Gastrocnemius medialis (tissue), 4 donors: ENCODE measurements around the gene DCAF17. TPM values are rescaled to one million over a fixed set of nuclear protein-coding genes. Genes with fewer than 3 reads are reported as not detected.

Experiments used
- ATAC-seq, 2 donors: fragments of 150-250 bp; one replicate each; pipeline ENCODE4 v1.9.1; 2016
- DNase-seq, 2 donors: peaks; one replicate each; pipeline ENCODE4 v3.0.0-alpha.2; 2019
- H3K27ac ChIP-seq, 4 donors: fragments of 200-600 bp; sonication (generic); 1 replicate in 1 of 4; 2 replicates in 3 of 4; pipeline ENCODE4 v1.5.1; 2016 to 2018; ENCODE audit warnings: mild to moderate bottlenecking in 2 of 4, moderate library complexity in 1 of 4
- H3K27me3 ChIP-seq, 3 donors: fragments of 200-600 bp; sonication (generic) in 2 of 3; 1 replicate in 1 of 3; 2 replicates in 2 of 3; pipeline versions ENCODE4 v1.5.1 to v1.6.0; 2016 to 2019; ENCODE audit warnings: mild to moderate bottlenecking in 1 of 3, moderate library complexity in 1 of 3
- H3K36me3 ChIP-seq, 2 donors: fragments of 200-600 bp; sonication (generic) in 1 of 2; one replicate each; pipeline ENCODE4 v1.5.1; 2017 to 2018
- H3K4me1 ChIP-seq, 2 donors: fragments of 200-600 bp; sonication (generic) in 1 of 2; one replicate each; pipeline ENCODE4 v1.5.1; 2016 to 2017; ENCODE audit warnings: mild to moderate bottlenecking in 2 of 2
- H3K4me3 ChIP-seq, 4 donors: fragments of 200-600 bp; sonication (generic) in 3 of 4; 1 replicate in 1 of 4; 2 replicates in 3 of 4; pipeline ENCODE4 v1.5.1; 2016 to 2019; ENCODE audit warnings: mild to moderate bottlenecking in 2 of 4
- H3K9me3 ChIP-seq, 3 donors: fragments of 200-600 bp; sonication (generic) in 2 of 3; 1 replicate in 1 of 3; 2 replicates in 2 of 3; pipeline ENCODE4 v1.5.1; 2016 to 2019
- CTCF ChIP-seq, 5 experiments: fragments of 450-650 bp in 3 of 5; fragments of 200-600 bp in 2 of 5; sonication (generic) in 2 of 5; IDR thresholded peaks in 4 of 5; conservative IDR thresholded peaks in 1 of 5; 1 replicate in 4 of 5; 2 replicates in 1 of 5; pipeline ENCODE4 v1.5.1; 2016 to 2019; ENCODE audit warnings: antibody characterized with exemption in 5 of 5, mild to moderate bottlenecking in 3 of 5, moderate library complexity in 3 of 5
- POLR2A ChIP-seq, 2 donors: fragments of 450-650 bp; IDR thresholded peaks; one replicate each; pipeline ENCODE4 v1.6.1; 2017; ENCODE audit warnings: antibody characterized with exemption in 2 of 2, mild to moderate bottlenecking in 2 of 2, moderate library complexity in 2 of 2
- in situ Hi-C, 4 donors: fragments of 200-750 bp; cut with MboI; loops; one replicate each; pipeline versions ENCODE4 v1.15.0 to v1.8.0; 2017; ENCODE audit warnings: low sequenced_read_pairs in 4 of 4
- intact Hi-C: fragments of 100-400 bp; cut with DNase I; formaldehyde crosslinking; loops from one replicate; pipeline ENCODE4 v1.15.1; 2023; ENCODE audit warnings: low total_unique reads
- total RNA-seq, 4 donors: library from RNA; depleted of rRNA; stranded (reverse); fragments of >200 nt; gene quantifications; one replicate each; pipeline versions ENCODE4 v1.1.0 to v1.2.3, GENCODE V29; 2016

DCAF17 gene
- total RNA-seq, 4 donors from 2014 or later: 5.2 to 22.8 (median 8.9) TPM

GRCh38 chr2:171460537-171460936 lies 26.5 kb downstream of the DCAF17 start:
- peaks cover 2 to 18% of the 10 kb centered on the region in 2 donors for H3K36me3 ChIP-seq
- no peak overlapping the region for H3K27ac ChIP-seq
- TF ChIP-seq POLR2A (IDR thresholded peaks at IDR 0.05) (no peak), CTCF (IDR thresholded peaks at IDR 0.05 in 4 of 5, conservative IDR thresholded peaks at IDR 0.05 in 1 of 5) (no peak)
- no peaks in the 10 kb centered on the region for H3K4me1 ChIP-seq
- in situ Hi-C loops: no loop called here
- no peak for DNase-seq
- intact Hi-C loops: no loop called here
- H3K4me3 ChIP-seq: no peak overlapping the region
- H3K27me3 ChIP-seq: no peaks in the 10 kb centered on the region
- no peak for ATAC-seq
- H3K9me3 ChIP-seq: no peaks in the 10 kb centered on the region

GRCh38 chr2:171469176-171469575 lies 35.1 kb downstream of the DCAF17 start:
- Histone ChIP-seq H3K27ac (no peak overlapping the region), H3K9me3 (no peaks in the 10 kb centered on the region), H3K36me3 (peaks cover 4 to 55% of the 10 kb centered on the region in 2 donors), H3K4me1 (no peaks in the 10 kb centered on the region), H3K27me3 (no peaks in the 10 kb centered on the region), H3K4me3 (no peak overlapping the region)
- in situ Hi-C loops (no loop called here), intact Hi-C loops (no loop called here)
- DNase-seq (no peak), ATAC-seq (no peak)
- no peak for TF ChIP-seq CTCF (IDR thresholded peaks at IDR 0.05 in 4 of 5, conservative IDR thresholded peaks at IDR 0.05 in 1 of 5)
- no peak for TF ChIP-seq POLR2A (IDR thresholded peaks at IDR 0.05)

GRCh38 chr2:171470129-171470528 lies 36.1 kb downstream of the DCAF17 start:
- Histone ChIP-seq H3K27me3 (no peaks in the 10 kb centered on the region), H3K36me3 (peaks cover 4 to 64% of the 10 kb centered on the region in 2 donors), H3K4me3 (no peak overlapping the region), H3K27ac (no peak overlapping the region), H3K4me1 (no peaks in the 10 kb centered on the region), H3K9me3 (no peaks in the 10 kb centered on the region)
- TF ChIP-seq POLR2A (IDR thresholded peaks at IDR 0.05) (no peak), CTCF (IDR thresholded peaks at IDR 0.05 in 4 of 5, conservative IDR thresholded peaks at IDR 0.05 in 1 of 5) (no peak)
- in situ Hi-C loops: no loop called here
- DNase-seq (no peak), ATAC-seq (no peak)
- intact Hi-C loops: no loop called here

- Histone ChIP-seq H3K4me1 (no peaks in the 10 kb centered on the region), H3K27ac (no peak overlapping the region), H3K9me3 (no peaks in the 10 kb centered on the region), H3K4me3 (no peak overlapping the region), H3K27me3 (no peaks in the 10 kb centered on the region), H3K36me3 (peaks cover 3 to 53% of the 10 kb centered on the region in 2 donors)
- intact Hi-C loops (no loop called here), in situ Hi-C loops (no loop called here)
- DNase-seq (no peak), ATAC-seq (no peak)
- TF ChIP-seq POLR2A (IDR thresholded peaks at IDR 0.05) (no peak), CTCF (IDR thresholded peaks at IDR 0.05 in 4 of 5, conservative IDR thresholded peaks at IDR 0.05 in 1 of 5) (no peak)
These were observed 42.0 kb downstream of the DCAF17 start for GRCh38 chr2:171475979-171476378.

GRCh38 chr2:171478345-171478744 lies 44.3 kb downstream of the DCAF17 start:
- intact Hi-C loops: no loop called here

More at GRCh38 chr2:171478345-171478744, 44.3 kb downstream of the DCAF17 start:
- no peak for TF ChIP-seq CTCF (IDR thresholded peaks at IDR 0.05 in 4 of 5, conservative IDR thresholded peaks at IDR 0.05 in 1 of 5)
- no peak for TF ChIP-seq POLR2A (IDR thresholded peaks at IDR 0.05)
- no peak for DNase-seq
- Histone ChIP-seq H3K36me3 (peaks cover 3 to 46% of the 10 kb centered on the region in 2 donors), H3K4me3 (no peak overlapping the region), H3K27ac (no peak overlapping the region), H3K4me1 (no peaks in the 10 kb centered on the region), H3K9me3 (no peaks in the 10 kb centered on the region), H3K27me3 (no peaks in the 10 kb centered on the region)
- in situ Hi-C loops: no loop called here
- no peak for ATAC-seq
